ENCODE results near the gene FOXL3.
"Not testable (repeated sequence)": the region's sequence is repeated elsewhere in the genome, so short reads cannot be mapped to it uniquely, and the experiment has no call there.

Gene FOXL3

GRCh38 chr7:292226-292625, 2.3 kb downstream of the FOXL3 start:
- DNase-seq: no peak

GRCh38 chr7:292826-293225, 2.9 kb downstream of the FOXL3 start:
- no peak for DNase-seq

GRCh38 chr7:293681-294439, 3.9 kb downstream of the FOXL3 start:
- DNase-seq: no peak

GRCh38 chr7:294440-295154, 4.6 kb downstream of the FOXL3 start:
- DNase-seq: no peak

GRCh38 chr7:295155-296154, 5.5 kb downstream of the FOXL3 start:
- no peak for DNase-seq

GRCh38 chr7:296373-296945, 6.5 kb downstream of the FOXL3 start:
- no peak for DNase-seq

GRCh38 chr7:297141-297540, 7.2 kb downstream of the FOXL3 start:
- not testable (repeated sequence) for DNase-seq

- no peak for DNase-seq
These were observed 7.8 kb downstream of the FOXL3 start for GRCh38 chr7:297611-298374.

- no peak for DNase-seq
These were observed 8.4 kb downstream of the FOXL3 start for GRCh38 chr7:298375-298702.

GRCh38 chr7:298743-299142, 8.8 kb downstream of the FOXL3 start:
- DNase-seq: no peak

GRCh38 chr7:299169-299568, 9.2 kb downstream of the FOXL3 start:
- DNase-seq: no peak

GRCh38 chr7:299628-300027, 9.7 kb downstream of the FOXL3 start:
- DNase-seq: no peak

- no peak for DNase-seq
These were observed 10.1 kb downstream of the FOXL3 start for GRCh38 chr7:300048-300447.

- no peak for DNase-seq
These were observed 10.7 kb downstream of the FOXL3 start for GRCh38 chr7:300546-301290.

- no peak for DNase-seq
These were observed 11.5 kb downstream of the FOXL3 start for GRCh38 chr7:301291-302053.

- DNase-seq: no peak
These were observed 12.4 kb downstream of the FOXL3 start for GRCh38 chr7:302054-302992.

GRCh38 chr7:303425-303824, 13.5 kb downstream of the FOXL3 start:
- DNase-seq: no peak

GRCh38 chr7:303884-304573, 14.1 kb downstream of the FOXL3 start:
- no peak for DNase-seq

All from activated CD4-positive, alpha-beta T cell treated with anti-CD3 and anti-CD28 coated beads for 48 hours (primary cell).